Right renal pelvis (tissue), 4 donors: Measurements from ENCODE around the gene ONECUT2. TPM values are rescaled to one million over a fixed set of nuclear protein-coding genes. Genes with fewer than 3 reads are reported as not detected.

Source experiments
- DNase-seq, 4 donors: peaks; one replicate each; pipeline ENCODE4 v3.0.0-alpha.2; 2013; ENCODE audit warnings: low read depth in 4 of 4, low spot score in 3 of 4, missing footprints in 1 of 4
- polyA plus RNA-seq, 4 donors: library from polyadenylated mRNA; unstranded; fragments of 120-200 nt; gene quantifications; one replicate each; pipeline ENCODE4 v1.2.1, GENCODE V29; 2013; ENCODE audit not compliant: insufficient read length in 4 of 4

ONECUT2 gene
- polyA plus RNA-seq, 4 donors = 0.08 to 0.22 (median 0.10) TPM

DNA sequence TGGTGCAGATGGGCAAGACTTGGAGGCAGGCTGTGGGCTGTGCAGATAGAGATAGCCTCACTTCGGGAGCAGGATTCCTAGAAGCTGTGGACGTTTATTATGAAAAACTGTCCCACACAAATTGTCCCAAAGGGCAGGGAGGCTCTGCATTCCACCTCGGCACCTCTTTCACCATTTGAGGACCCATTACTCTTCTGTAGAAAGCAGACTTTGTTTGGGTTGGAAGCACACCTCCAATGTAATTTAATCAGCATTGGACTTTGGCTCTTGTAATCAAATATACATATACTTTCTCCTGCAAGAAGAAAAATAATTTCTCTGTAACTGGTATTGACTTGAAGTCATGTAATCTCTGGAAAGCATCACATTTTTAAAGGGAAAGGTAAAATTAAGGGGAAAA lies 8.5 kb downstream of the ONECUT2 start:
- DNase-seq = no peak

DNA sequence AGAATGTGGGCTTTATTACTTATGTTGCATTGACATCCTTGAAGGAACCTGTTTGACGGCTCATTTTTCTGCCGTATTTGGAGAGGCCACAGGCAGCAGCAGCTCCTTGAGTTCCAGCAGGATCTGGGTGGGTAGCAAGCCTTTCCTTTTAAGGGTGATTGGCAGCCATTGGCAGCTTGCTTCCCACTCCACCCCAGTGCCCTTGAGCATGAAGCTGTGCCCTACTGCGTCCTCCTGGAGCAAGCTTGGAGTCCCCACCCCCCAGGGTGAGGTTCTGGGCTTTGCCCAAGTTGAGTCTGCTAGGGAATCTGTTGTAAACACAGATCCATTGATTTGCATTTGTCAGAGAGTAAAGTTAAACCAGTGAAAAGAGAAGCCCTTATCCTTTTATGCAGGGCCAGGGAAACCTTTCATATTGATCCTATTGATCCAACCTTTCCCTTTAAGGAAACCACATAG lies 9.2 kb downstream of the ONECUT2 start:
- no peak for DNase-seq

DNA sequence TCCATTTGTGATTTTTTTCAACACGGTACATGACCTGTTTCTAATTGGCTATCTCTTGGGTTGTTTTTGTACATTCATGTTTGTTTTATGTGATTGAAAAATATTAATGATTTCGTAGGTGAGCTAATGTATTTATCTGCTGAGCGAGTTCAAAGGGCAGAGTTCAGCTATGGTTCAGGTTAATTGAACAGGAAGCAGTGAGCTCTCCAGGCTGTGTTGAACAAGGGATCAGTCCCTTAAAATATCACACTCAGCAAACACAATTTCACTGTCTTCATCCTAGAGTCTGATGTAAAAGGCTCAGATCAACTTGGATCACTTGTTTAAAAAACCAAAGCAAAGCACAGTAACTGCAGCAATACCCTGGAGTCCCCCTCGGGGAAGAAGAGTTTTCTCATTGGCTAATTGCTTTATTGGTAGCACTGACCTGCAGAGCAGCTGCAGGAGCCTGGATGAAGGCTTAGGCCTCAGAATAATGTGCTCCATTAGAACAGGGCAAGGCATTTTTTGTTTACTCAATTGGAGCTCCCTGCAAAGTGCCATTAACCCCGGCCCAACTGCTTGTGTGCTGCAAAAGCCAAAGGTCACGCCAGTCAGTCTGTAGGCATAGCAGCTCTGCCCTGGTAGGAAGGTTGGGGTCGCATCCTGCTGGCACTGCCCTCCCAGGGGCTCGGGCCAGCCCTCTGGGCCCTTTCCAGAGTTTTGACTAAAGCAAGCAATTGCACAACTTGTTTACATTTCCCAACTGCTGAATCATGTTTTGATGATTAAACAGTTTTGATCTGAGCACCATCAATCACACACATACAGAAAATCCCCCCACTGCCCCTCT lies 10.5 kb downstream of the ONECUT2 start:
- no peak for DNase-seq

DNA sequence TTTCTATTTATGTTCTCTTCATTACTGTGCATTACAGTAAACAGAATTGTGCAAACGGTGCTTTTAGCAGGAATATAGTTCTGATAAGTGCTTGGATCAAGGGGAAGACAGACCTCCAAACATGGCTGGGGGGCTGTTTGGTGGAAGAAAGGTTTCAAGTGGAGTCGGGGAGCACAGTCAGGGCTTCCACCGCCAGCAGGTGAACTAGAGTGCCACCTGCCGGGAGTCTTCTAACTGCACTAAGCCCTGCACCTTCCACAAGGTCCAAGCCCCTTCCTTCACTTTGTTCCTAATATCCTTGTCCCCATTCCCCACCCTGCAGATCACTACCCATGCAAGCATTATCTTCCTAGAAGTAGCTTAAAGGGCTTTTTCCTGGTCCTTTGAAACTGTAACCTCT lies 11.1 kb downstream of the ONECUT2 start:
- no peak for DNase-seq

DNA sequence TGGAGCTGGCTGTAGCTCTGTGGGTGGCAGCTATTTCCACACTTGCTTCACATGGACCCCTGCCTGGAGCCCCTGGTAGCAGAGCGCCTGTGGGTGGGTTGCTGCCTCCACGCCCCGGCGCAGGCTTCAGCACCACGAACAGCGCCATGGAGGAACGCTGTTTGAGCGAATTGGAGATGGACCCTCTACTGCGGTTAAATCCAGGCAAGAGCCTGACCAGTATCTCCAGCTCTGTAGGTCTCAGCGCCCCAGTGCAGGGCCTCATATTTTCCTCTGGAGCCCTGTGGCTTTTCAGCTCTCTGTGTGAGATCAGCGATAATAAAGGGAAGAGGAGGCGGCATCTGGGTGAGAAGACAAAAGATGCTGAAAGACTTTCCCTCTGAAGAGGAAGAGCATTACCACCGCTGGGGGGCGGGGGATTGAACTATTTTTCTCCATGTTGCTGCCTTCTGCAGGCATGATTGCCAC lies 12.0 kb downstream of the ONECUT2 start:
- DNase-seq = peak in 1 of 4 donors; percentile 59

DNA sequence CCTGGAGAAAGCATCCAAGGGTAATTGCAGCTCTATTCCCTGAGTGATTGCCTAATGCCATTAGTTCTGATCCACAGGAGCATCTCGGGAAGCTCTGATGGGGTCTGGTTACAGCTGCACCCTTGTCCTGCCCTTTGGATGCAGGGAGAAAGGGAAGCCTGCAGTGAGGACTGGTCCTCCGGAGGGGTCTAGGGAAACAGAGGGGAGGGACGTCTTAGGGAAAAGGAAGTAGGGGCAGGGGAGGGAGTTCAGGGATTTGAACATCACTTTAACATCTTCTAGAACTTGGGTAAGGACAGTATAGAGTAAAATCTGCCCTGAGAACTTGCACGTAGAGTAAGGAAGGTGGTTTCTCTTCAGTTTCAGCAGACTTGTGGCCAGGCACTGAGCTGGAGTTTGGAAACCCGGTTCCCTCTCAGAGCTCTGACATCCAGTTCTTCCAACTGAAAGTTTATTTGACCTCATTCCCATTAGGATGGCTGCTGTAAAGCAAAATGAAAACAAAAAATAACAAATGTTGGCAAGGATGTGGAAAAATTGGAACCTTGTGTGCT lies 20.5 kb downstream of the ONECUT2 start:
- DNase-seq = no peak

GRCh38 chr18:57461652-57462269 lies 26.6 kb downstream of the ONECUT2 start:
- DNase-seq = no peak

DNA sequence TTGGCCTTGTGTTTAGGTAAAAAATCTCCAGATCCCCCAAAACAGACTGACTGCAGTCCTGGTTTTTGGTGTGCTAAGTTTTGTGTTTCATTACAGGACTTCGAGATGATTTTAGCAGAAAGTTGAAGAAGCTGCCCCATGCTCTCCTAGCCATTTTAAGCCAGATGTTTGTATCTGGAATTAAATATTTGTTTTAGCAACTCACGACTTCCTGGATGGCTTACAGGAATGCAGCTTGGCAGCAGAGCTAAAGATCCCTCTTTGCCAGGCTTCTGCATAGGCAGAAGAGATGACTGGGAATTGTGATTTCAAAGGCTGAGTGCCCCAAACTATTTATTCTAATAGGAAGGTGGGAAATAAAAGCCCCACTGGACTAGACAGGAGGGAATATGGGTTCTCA lies 31.1 kb downstream of the ONECUT2 start:
- DNase-seq = no peak

- peak in 1 of 4 donors; percentile 6 for DNase-seq
Measured at GRCh38 chr18:57466745-57467409, 31.7 kb downstream of the ONECUT2 start.

- no peak for DNase-seq
Measured at GRCh38 chr18:57469884-57470283, 34.7 kb downstream of the ONECUT2 start.

DNA sequence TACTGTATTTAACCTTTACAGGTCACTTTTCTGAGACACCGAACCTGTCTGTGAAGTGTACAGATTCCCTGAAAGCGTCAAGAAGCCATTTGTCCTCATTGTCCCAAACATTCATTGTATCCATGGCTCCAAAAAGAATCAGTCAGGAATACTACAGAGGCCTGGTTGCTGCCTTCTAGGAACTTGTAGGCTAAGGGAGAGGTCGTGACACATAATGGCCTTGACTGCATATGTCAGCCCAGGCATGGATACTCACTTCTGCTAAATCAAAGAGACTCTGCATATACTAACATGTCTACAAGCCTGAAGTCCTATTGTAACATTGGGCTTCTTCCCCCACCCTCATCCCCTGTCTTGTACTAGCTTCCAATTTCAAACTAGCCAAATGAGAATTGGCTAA lies 40.2 kb downstream of the ONECUT2 start:
- DNase-seq = no peak

GRCh38 chr18:57475903-57476302 lies 40.7 kb downstream of the ONECUT2 start:
- no peak for DNase-seq

DNA sequence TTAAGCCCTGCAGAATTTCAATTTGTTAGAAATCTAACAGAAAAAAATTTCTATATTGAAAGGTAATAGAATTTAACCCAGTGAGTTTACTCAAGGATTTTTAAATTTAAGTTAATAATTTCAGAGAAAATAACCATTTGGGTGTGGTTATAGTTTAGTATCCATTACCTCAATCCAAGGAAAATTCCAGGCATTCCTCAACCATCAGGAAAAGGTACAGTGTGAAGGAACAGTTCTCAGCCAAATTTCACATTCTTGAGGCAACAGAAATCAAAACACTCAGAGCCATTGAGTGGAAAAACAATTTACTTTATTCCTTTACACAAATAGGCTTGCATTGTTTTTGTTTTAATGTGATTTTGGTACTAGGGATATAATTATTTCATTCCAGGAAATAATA lies 45.6 kb downstream of the ONECUT2 start:
- DNase-seq = no peak

DNA sequence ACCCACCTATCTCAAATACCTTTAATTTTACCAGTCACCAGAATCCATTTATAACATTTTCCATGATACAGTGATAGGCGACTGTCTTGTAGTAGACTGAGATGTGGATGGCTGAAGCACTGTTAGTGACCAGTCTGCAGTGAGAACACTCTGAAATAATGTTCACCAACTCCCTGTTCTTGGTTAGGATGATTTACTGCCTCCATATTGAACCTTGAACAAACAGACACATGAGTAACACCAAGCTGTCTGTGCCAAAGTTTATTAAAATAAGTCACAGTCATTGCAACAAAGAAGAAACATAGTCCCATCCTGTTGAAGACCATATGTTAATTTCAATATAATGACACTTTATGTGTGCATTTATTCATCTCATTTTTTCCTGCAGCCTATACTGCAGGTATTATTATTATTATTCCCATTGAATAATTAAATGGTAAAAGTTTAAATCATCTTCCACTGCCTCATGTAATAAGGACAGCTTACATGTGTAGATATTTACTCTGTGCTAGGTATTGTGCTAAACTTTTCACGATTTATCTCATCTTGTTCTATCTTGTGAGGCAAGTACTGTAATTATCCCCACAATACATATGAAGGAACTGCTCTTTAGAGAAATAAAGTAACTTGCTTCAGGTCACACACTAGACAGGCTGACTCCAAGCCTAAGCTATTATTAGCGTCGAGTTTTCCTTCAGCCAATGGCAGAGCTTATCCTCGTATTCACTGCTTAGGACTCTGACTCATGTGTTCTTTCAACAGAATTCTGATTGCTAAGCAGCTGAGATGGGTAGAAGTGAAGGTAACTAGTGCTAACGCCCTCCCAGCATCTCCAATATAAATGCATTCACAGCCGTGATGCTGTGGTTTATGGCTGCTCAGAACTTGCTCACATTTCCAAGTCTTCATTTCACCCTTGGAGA lies 62.5 kb downstream of the ONECUT2 start:
- no peak for DNase-seq

DNA sequence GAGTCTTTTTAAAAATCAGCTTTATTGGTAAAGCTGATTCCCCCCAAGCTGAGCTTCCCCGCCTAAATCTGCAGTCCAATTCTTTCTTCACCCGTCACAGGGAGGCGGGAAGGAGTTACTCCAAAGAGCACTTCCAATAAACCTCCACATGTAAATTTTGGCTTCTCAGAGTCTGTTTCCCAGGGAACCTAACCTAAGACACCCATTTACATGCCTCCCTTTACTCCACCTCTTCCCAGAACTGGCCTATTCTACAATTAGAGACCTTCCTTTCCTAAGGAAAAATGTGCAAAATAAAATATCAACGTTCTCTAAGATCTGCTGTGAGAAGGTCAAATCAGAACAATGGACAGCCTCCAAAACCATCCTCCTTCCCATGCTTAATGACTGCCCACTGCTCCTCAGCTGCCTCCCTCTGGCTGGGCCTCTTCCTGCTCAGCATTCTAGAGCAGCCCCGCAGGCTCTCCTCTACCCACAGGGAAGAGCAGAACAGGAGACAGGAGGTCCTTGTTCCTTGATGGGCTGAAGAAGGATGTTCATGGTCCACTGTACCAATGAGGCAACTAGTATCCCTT lies 63.6 kb downstream of the ONECUT2 start:
- no peak for DNase-seq

GRCh38 chr18:57502624-57503023 lies 67.5 kb downstream of the ONECUT2 start:
- no peak for DNase-seq

DNA sequence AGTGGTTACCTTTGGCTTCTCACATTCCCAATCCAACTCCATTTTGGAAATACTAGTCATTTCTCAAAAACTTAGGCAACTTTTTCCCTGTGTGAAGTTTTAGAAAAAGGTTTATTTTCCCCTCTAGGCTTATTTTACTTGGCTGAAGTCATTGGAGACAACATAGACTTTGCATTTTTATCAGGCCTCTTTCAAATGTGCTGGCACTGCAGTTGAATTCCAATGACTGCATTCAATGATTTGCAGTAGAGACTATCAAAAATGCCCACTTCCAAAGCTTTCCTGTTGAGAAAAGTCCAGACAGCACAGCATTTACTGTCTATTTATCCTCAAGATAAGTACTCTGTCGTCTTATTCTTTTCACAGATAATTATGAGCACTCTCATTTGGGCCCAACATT lies 70.1 kb downstream of the ONECUT2 start:
- DNase-seq = no peak

- no peak for DNase-seq
Measured at GRCh38 chr18:57516056-57516455, 80.9 kb downstream of the ONECUT2 start.

DNA sequence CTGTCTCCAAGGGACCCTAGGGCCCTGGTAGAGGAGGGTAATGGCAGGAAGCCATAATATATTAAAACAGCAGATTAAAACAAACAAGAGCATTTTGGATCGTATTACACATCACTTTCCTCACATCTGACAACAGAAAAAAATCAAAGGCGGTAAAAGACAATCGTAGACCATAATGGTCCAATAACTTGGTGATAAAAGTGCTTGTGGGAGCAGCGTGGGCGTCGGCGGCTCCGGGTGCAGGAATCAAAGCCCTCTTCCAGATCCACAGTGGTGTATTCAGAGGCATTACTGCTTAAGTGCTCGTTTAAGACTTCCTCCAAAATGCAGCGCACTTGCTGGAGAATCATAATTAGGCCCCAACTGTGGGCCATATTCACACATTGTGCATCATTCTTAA lies 83.4 kb downstream of the ONECUT2 start:
- DNase-seq = no peak
